IMR-90 (cell line): ENCODE measurements around the gene KLF2. TPM values are rescaled to one million over a fixed set of nuclear protein-coding genes. Genes with fewer than 3 reads are reported as not detected.

Source experiments
- ATAC-seq: fragments of 200-7000 bp; cut with Tn5 transposase; 2 replicates; pipeline ENCODE4 v1.9.1; 2020; ENCODE audit warnings: low read depth, mild to moderate bottlenecking, moderate library complexity
- BruUV-seq: library from RNA; stranded (reverse); fragments of 400-500 nt; replicated peaks from 2 replicates; lab custom pipeline; 2021; lab: Mats Ljungman, UMichigan
- CTCF ChIA-PET: fragments of 300-600 bp; formaldehyde crosslinking; extraction: SDS; loops from one replicate; lab custom pipeline; 2021; ENCODE audit warnings: antibody characterized with exemption; lab: Yijun Ruan, JAX
- POLR2A ChIA-PET: fragments of 300-600 bp; sonication (Branson Sonifier 250); formaldehyde crosslinking; loops from one replicate; lab custom pipeline; 2022; ENCODE audit warnings: antibody characterized with exemption; ENCODE audit not compliant: unreplicated experiment; lab: Charles Lee
- DNase-seq: peaks from one replicate; pipeline ENCODE4 v3.0.0; 2013
- H2AFZ ChIP-seq: replicated peaks from 2 replicates; pipeline ENCODE3; 2013; ENCODE audit warnings: low read length, mild to moderate bottlenecking; ENCODE audit not compliant: poor library complexity
- H2AK5ac ChIP-seq: 2 replicates; pipeline ENCODE4 v1.6.1; 2013; ENCODE audit warnings: low read depth, low read length, inconsistent platforms
- H2AK9ac ChIP-seq: replicated peaks from 2 replicates; pipeline ENCODE3; 2013; ENCODE audit warnings: mild to moderate bottlenecking, low read depth, low read length, moderate library complexity; ENCODE audit not compliant: poor library complexity
- H2BK120ac ChIP-seq: 2 replicates; pipeline ENCODE4 v1.6.1; 2013; ENCODE audit warnings: low read depth, low read length, inconsistent platforms
- H2BK15ac ChIP-seq: 3 replicates; pipeline ENCODE4 v1.6.1; 2013; ENCODE audit warnings: low read depth, low read length, inconsistent platforms
- H2BK20ac ChIP-seq: 2 replicates; pipeline ENCODE4 v1.6.1; 2013; ENCODE audit warnings: low read depth, mild to moderate bottlenecking, inconsistent platforms, low read length, moderate library complexity
- H2BK5ac ChIP-seq: 2 replicates; pipeline ENCODE4 v1.6.1; 2013; ENCODE audit warnings: mild to moderate bottlenecking, low read depth, low read length, inconsistent platforms; ENCODE audit not compliant: poor library complexity, severe bottlenecking
- H3K14ac ChIP-seq: replicated peaks from 2 replicates; pipeline ENCODE4 v1.6.1; 2013; ENCODE audit warnings: low read depth, low read length, inconsistent platforms
- H3K18ac ChIP-seq: 2 replicates; pipeline ENCODE4 v1.6.1; 2013; ENCODE audit warnings: low read depth, low read length, control low read depth
- H3K23ac ChIP-seq: 2 replicates; pipeline ENCODE4 v1.6.1; 2013; ENCODE audit warnings: low read depth, low read length, inconsistent platforms
- H3K27ac ChIP-seq: 2 replicates; pipeline ENCODE4 v1.5.1; 2013; ENCODE audit warnings: mild to moderate bottlenecking, control low read depth, low read length; ENCODE audit not compliant: insufficient read depth
- H3K27me3 ChIP-seq: 2 replicates; pipeline ENCODE4 v1.6.1; 2013; ENCODE audit warnings: low read length; ENCODE audit not compliant: control insufficient read depth, insufficient read depth
- H3K36me3 ChIP-seq: 2 replicates; pipeline ENCODE4 v1.6.1; 2013; ENCODE audit warnings: low read length, mixed read lengths; ENCODE audit not compliant: control insufficient read depth, insufficient read depth
- H3K4ac ChIP-seq: 2 replicates; pipeline ENCODE4 v1.6.1; 2013; ENCODE audit warnings: low read depth, low read length, inconsistent platforms
- H3K4me1 ChIP-seq: 2 replicates; pipeline ENCODE4 v1.6.1; 2013; ENCODE audit warnings: low read length, mixed read lengths; ENCODE audit not compliant: control insufficient read depth, insufficient read depth
- H3K4me2 ChIP-seq: 2 replicates; pipeline ENCODE4 v1.6.1; 2013; ENCODE audit warnings: low read depth, mild to moderate bottlenecking, control low read depth, low read length, moderate library complexity
- H3K4me3 ChIP-seq: 2 replicates; pipeline ENCODE4 v1.5.1; 2013; ENCODE audit warnings: low read depth, mild to moderate bottlenecking, control low read depth, low read length, moderate library complexity; ENCODE audit not compliant: insufficient read depth
- H3K56ac ChIP-seq: 2 replicates; pipeline ENCODE4 v1.6.1; 2013; ENCODE audit warnings: low read length, inconsistent platforms; ENCODE audit not compliant: insufficient read depth; ENCODE audit errors: extremely low read depth
- H3K79me1 ChIP-seq, 2 experiments: 2 replicates each; pipeline ENCODE4 v1.6.1; 2013; ENCODE audit warnings: low read length in 2 of 2, inconsistent platforms in 1 of 2, low read depth in 1 of 2
- H3K9ac ChIP-seq: 2 replicates; pipeline ENCODE4 v1.6.1; 2013; ENCODE audit warnings: low read depth, low read length, control low read depth
- H3K9me1 ChIP-seq: 2 replicates; pipeline ENCODE4 v1.6.1; 2013; ENCODE audit warnings: low read length, inconsistent platforms; ENCODE audit not compliant: insufficient read depth
- H3K9me3 ChIP-seq: 2 replicates; pipeline ENCODE4 v1.6.1; 2013; ENCODE audit warnings: low read length; ENCODE audit not compliant: control insufficient read depth, insufficient read depth
- H4K20me1 ChIP-seq: 2 replicates; pipeline ENCODE4 v1.6.1; 2013; ENCODE audit warnings: low read length, inconsistent platforms; ENCODE audit not compliant: insufficient read depth
- H4K5ac ChIP-seq: 2 replicates; pipeline ENCODE4 v1.6.1; 2013; ENCODE audit warnings: mild to moderate bottlenecking, low read depth, low read length, control low read depth
- H4K8ac ChIP-seq, 2 experiments: 2 replicates each; pipeline ENCODE4 v1.6.1; 2013; ENCODE audit warnings: low read depth in 2 of 2, low read length in 2 of 2, control low read depth in 1 of 2, inconsistent platforms in 1 of 2
- H4K91ac ChIP-seq: 2 replicates; pipeline ENCODE4 v1.6.1; 2013; ENCODE audit warnings: low read depth, low read length, inconsistent platforms; ENCODE audit not compliant: insufficient read depth
- MAFK ChIP-seq: IDR thresholded peaks from 2 replicates; pipeline ENCODE4 v1.6.1; 2012; ENCODE audit warnings: low read depth, low read length, improper control_type of control experiment
- WGBS, 2 experiments: methylation state at CpG; one replicate each; pipeline versions ENCODE4 v1.1.5 to v1.1.7; 2013; ENCODE audit warnings: missing lambda C conversion rate in 2 of 2; ENCODE audit not compliant: insufficient read length in 1 of 2; ENCODE audit errors: extremely low coverage in 2 of 2; 5-methylcytosine and 5-hydroxymethylcytosine counted together
- dilution Hi-C: fragments of 300-500 bp; cut with HindIII; formaldehyde crosslinking; loops from one replicate; pipeline ENCODE4 v1.14.3; 2018; ENCODE audit warnings: low sequenced_read_pairs; ENCODE audit not compliant: unreplicated experiment
- in situ Hi-C: fragments of 300-500 bp; cut with MboI; formaldehyde crosslinking; loops from 3 replicates; pipeline ENCODE4 v1.14.3; 2019; ENCODE audit warnings: low sequenced_read_pairs, inconsistent platforms, mixed read lengths
- intact Hi-C: fragments of 100-400 bp; cut with micrococcal nuclease; formaldehyde crosslinking; loops from 2 replicates; pipeline ENCODE4 v1.10.0; 2022
- polyA plus RNA-seq, 3 experiments: library from polyadenylated mRNA; depleted of rRNA; stranded (reverse); fragments of >200 nt; gene quantifications; 2 replicates each; pipeline ENCODE4 v1.2.3, GENCODE V29; 2012; ENCODE audit warnings: low replicate concordance in 1 of 3
- total RNA-seq: library from RNA; depleted of rRNA; stranded (reverse); fragments of >200 nt; gene quantifications from 2 replicates; pipeline ENCODE4 v1.2.3, GENCODE V29; 2012
- TF ChIP-seq, protein P1 (sequence below): conservative IDR thresholded peaks from 2 replicates; pipeline ENCODE4 v1.5.1; 2012; ENCODE audit warnings: mild to moderate bottlenecking, low read depth, low read length, improper control_type of control experiment

Gene KLF2
- total and polyA plus RNA-seq, 2 of the 4 experiments (the other 2 are of a cell fraction): 1.1 to 34.4 TPM

DNA sequence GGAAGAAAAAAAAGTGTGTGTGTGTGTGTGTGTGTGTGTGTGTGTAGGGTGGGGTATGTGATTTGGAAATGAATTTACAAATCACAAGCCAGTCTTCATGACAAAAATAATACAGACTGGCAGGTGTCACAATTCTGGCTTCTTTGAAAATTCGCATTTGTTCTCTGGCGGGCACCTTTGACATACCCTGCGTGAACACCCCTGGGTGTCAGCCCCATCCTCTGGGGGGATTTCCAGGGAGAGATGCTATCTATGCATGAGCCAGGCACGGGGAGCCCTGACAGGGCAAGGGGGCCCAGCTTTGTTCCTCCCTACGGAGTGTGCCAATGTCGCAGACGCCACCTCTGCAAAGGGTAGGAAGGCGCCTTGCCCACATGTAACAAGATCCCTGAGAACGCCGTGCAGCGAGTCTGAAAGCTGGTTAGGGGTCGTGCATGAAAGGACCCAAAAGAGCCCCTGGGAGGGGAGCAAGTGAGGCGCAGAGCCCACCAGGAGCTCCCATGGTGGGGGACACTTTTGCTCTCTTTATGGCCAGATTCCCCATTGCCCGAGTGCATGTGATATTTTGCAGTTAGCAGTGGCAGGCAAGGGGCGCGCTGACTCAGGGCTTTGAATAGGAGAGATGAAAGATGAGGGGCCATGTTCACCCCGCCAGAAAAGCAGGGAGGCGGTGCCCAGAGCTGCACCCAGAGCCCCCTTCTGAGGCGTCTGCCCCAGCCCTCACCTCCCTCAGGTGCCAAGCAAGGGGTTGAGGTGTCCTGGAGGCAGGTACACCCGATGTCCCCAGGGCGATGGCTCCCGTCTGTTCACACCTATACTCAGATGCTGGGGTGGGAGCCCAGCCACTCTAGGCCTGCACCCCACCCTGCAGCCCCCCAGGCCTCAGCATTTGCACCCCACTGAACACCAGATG is 45.3 kb downstream of the KLF2 start:
- Histone ChIP-seq H3K27me3 (no peaks in the 10 kb centered on the region), H3K4me3 (no peak overlapping the region), H3K79me1 (peaks cover 7 to 25% of the 10 kb centered on the region in 2 experiments; a peak in 2 of 4 replicates), H3K14ac (no peak overlapping the region), H3K18ac (no peak overlapping the region), H3K4me1 (peaks cover 10% of the 10 kb centered on the region; the same call in 1 of the 2 replicates), H2BK15ac (no peak overlapping the region), H3K23ac (no peak overlapping the region), H2AK9ac (no peak overlapping the region), H3K9me3 (no peaks in the 10 kb centered on the region), H3K27ac (no peak overlapping the region), H3K9ac (no peak overlapping the region), H4K5ac (no peak overlapping the region), H2AK5ac (no peak overlapping the region), H2AFZ (no peak overlapping the region), H3K4ac (no peak overlapping the region), H4K8ac (no peak overlapping the region), H2BK5ac (no peak overlapping the region), H2BK20ac (no peak overlapping the region), H3K9me1 (peaks cover 23% of the 10 kb centered on the region), H3K56ac (no peak overlapping the region), H3K4me2 (no peak overlapping the region), H4K20me1 (0 out of 2 replicates have a peak, but pooled peaks cover 9% of the 10 kb centered on the region), H3K36me3 (peaks cover 5% of the 10 kb centered on the region), H2BK120ac (no peak overlapping the region), H4K91ac (no peak overlapping the region)
- ATAC-seq (no peak), DNase-seq (no peak)
- dilution Hi-C loops: no loop called here
- POLR2A ChIA-PET: no interaction called here
- no TSS peak for BruUV-seq
- no peak for TF ChIP-seq MAFK
- TF ChIP-seq, protein P1, sequence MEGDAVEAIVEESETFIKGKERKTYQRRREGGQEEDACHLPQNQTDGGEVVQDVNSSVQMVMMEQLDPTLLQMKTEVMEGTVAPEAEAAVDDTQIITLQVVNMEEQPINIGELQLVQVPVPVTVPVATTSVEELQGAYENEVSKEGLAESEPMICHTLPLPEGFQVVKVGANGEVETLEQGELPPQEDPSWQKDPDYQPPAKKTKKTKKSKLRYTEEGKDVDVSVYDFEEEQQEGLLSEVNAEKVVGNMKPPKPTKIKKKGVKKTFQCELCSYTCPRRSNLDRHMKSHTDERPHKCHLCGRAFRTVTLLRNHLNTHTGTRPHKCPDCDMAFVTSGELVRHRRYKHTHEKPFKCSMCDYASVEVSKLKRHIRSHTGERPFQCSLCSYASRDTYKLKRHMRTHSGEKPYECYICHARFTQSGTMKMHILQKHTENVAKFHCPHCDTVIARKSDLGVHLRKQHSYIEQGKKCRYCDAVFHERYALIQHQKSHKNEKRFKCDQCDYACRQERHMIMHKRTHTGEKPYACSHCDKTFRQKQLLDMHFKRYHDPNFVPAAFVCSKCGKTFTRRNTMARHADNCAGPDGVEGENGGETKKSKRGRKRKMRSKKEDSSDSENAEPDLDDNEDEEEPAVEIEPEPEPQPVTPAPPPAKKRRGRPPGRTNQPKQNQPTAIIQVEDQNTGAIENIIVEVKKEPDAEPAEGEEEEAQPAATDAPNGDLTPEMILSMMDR: no peak
- 83% methylated on average over 10 of the region's 22 CpGs; no CpG with 5 or more reads in 1 of the 2 experiments for WGBS, 2 experiments
- intact Hi-C loops: no loop called here
- in situ Hi-C loops: no loop called here
- CTCF ChIA-PET: no interaction called here
